ENCODE data around the gene CCS. TPM values are rescaled to one million over a fixed set of nuclear protein-coding genes. Genes with fewer than 3 reads are reported as not detected.

CCS gene
- total and polyA plus RNA-seq, 9 of the 15 experiments (the other 6 are each of a cell fraction or from before 2014, with no cell fraction given), result 1.1 to 46.6 (median 26.8) TPM

DNA sequence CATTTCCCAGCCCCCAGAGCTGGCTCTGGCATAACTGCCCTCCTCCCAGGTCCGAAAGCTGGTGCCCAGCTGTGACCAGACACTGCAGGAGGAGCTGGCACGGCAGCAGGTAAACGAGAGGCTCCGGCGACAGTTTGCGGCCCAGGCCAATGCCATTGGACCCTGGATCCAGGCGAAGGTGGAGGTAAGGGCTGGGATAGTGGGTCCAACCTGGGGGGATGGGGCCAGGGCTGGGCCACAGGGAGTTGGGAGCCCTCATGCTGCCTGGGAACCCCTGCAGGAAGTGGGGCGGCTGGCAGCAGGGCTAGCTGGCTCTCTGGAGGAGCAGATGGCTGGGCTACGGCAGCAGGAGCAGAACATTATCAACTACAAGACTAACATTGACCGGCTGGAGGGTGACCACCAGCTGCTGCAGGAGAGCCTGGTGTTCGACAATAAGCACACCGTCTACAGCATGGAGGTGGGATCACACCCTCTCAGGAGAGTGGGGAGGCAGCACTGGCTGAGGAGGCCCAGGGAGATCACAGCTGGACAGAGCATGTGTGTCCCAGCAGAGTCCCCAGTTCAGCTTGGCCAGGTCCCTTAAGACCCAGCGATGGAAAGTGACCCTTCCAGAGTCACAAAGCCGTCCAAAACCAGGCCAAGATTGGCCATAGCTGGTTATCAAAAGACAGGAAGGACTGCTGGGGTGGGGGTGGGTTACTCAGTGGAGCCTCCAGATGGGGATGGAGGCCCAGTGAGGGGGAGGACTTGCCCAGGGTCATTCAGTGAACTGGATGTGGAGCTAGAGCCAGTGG lies 31.6 kb upstream of the CCS start:
- 41% methylated on average over 14 of the region's 14 CpGs for WGBS (ENCODE audit: insufficient coverage, low coverage, missing lambda C conversion rate)
- FAIRE-seq, result no peak
- in situ Hi-C loops (cut with MboI), result no loop called here

DNA sequence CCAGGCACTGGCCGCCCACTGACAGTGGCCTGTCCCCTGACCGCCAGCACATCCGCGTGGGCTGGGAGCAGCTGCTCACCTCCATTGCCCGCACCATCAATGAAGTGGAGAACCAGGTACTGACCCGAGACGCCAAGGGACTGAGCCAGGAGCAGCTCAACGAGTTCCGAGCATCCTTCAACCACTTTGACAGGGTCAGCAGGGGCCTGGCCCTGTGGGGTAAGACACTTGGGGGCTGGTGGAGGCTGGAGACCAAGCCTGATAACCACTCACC lies 31.1 kb upstream of the CCS start:
- peaks cover 8 to 38% of the 10 kb centered on the region in 2 experiments; a peak in 4 of 5 replicates for H3K4me1 ChIP-seq (replicated peaks in 1 of 2; ENCODE audit: control insufficient read depth in 2 of 2, insufficient read depth in 2 of 2, low read length in 2 of 2)
- H3K9me3 ChIP-seq (replicated peaks; ENCODE audit: control insufficient read depth, insufficient read depth, low read depth, low read length), result no peaks in the 10 kb centered on the region
- H3K4me3 ChIP-seq, result no peak overlapping the region
- no peak for ATAC-seq
- no peaks in the 10 kb centered on the region for H4K20me1 ChIP-seq (replicated peaks; ENCODE audit: control insufficient read depth, insufficient read depth, low read length)
- ChIA-PET CTCF (ENCODE audit: low intra/inter-chr PET ratio) (no interaction called here), POLR2A (interaction anchor here (0.6 to 3.6 kb wide), 6 partner anchors 11 to 277 kb away, joined by 3 to 15 read pairs (median 3); partner anchors contain the start of genes ACTN3, RBM4 and ZDHHC24)
- TF ChIP-seq ZC3H8 (IDR thresholded peaks at IDR 0.05), result no peak
- TF ChIP-seq ZBTB11 (CRISPR knock-in tag; IDR thresholded peaks at IDR 0.05), result no peak
- no peak for TF ChIP-seq TRIM28 (IDR thresholded peaks at IDR 0.05)
- TF ChIP-seq POU5F1 (IDR thresholded peaks at IDR 0.05; ENCODE audit: borderline replicate concordance, low read depth, low read length, partially characterized antibody), result no peak
- no peak for TF ChIP-seq ZNF217 (CRISPR knock-in tag; IDR thresholded peaks at IDR 0.05)
- peak; percentile 61 for TF ChIP-seq EGR1 (conservative IDR thresholded peaks at IDR 0.05)
- BruUV-seq (replicated peaks), result no TSS peak
- H3K36me3 ChIP-seq (ENCODE audit: control insufficient read depth, insufficient read depth, low read length), result no peaks in the 10 kb centered on the region
- H3K9ac ChIP-seq (ENCODE audit: insufficient read depth in 1 of 2, low read depth in 2 of 2, low read length in 2 of 2), result no peak overlapping the region
- H3K9me1 ChIP-seq (ENCODE audit: control insufficient read depth, insufficient read depth, low read length), result no peaks in the 10 kb centered on the region
- no peak overlapping the region for H3K4me2 ChIP-seq (ENCODE audit: insufficient read depth, low read length)
- intact Hi-C loops (cut with micrococcal nuclease), result no loop called here
- no peaks in the 10 kb centered on the region for H3K27me3 ChIP-seq (ENCODE audit: control insufficient read depth in 2 of 2, insufficient read depth in 2 of 2, low read length in 2 of 2)
- 49% methylated on average over 9 of the region's 9 CpGs for WGBS (ENCODE audit: insufficient coverage, low coverage, missing lambda C conversion rate)
- in situ Hi-C loops (cut with MboI), result no loop called here
- H2AFZ ChIP-seq (ENCODE audit: low read depth, low read length), result no peak overlapping the region
- no peak for DNase-seq (ENCODE audit: extremely low read depth in 1 of 4, low spot score in 3 of 4)
- no peak overlapping the region for H3K27ac ChIP-seq (ENCODE audit: extremely low read depth, low read depth, low read length)
- no peaks in the 10 kb centered on the region for H3K79me2 ChIP-seq (ENCODE audit: control insufficient read depth, insufficient read depth, low read length)
- FAIRE-seq, result no peak

More for the DNA sequence above, 31.6 kb upstream of the CCS start:
- H3K4me2 ChIP-seq (ENCODE audit: insufficient read depth, low read length), result no peak overlapping the region
- no peak overlapping the region for H3K27ac ChIP-seq (ENCODE audit: extremely low read depth, low read depth, low read length)
- no peaks in the 10 kb centered on the region for H3K36me3 ChIP-seq (ENCODE audit: control insufficient read depth, insufficient read depth, low read length)
- TF ChIP-seq TFAP4 (CRISPR knock-in tag; IDR thresholded peaks at IDR 0.05; ENCODE audit: borderline replicate concordance) (peak; percentile 19; the same call in 1 of the 2 replicates), KHSRP (IDR thresholded peaks at IDR 0.05) (no peak)
- ChIA-PET POLR2A (interaction anchor here (0.6 to 3.6 kb wide), 6 partner anchors 11 to 277 kb away, joined by 3 to 15 read pairs (median 3); partner anchors contain the start of genes ACTN3, RBM4 and ZDHHC24), CTCF (ENCODE audit: low intra/inter-chr PET ratio) (no interaction called here)
- no peaks in the 10 kb centered on the region for H3K27me3 ChIP-seq (ENCODE audit: control insufficient read depth in 2 of 2, insufficient read depth in 2 of 2, low read length in 2 of 2)
- H3K79me2 ChIP-seq (ENCODE audit: control insufficient read depth, insufficient read depth, low read length), result no peaks in the 10 kb centered on the region
- ATAC-seq (peak; percentile 48), DNase-seq (ENCODE audit: extremely low read depth in 1 of 4, low spot score in 3 of 4) (peak in 3 of 4 experiments; percentile 23 to 51 (median 29))
- no peaks in the 10 kb centered on the region for H3K9me1 ChIP-seq (ENCODE audit: control insufficient read depth, insufficient read depth, low read length)
- H3K9me3 ChIP-seq (replicated peaks; ENCODE audit: control insufficient read depth, insufficient read depth, low read depth, low read length), result no peaks in the 10 kb centered on the region
- no TSS peak for BruUV-seq (replicated peaks)
- no peaks in the 10 kb centered on the region for H4K20me1 ChIP-seq (replicated peaks; ENCODE audit: control insufficient read depth, insufficient read depth, low read length)
- H3K9ac ChIP-seq (ENCODE audit: insufficient read depth in 1 of 2, low read depth in 2 of 2, low read length in 2 of 2), result peak overlapping the region in 1 of 2 experiments; percentile 69; a peak in 2 of 4 replicates
- peaks cover 8 to 38% of the 10 kb centered on the region in 2 experiments; a peak in 4 of 5 replicates for H3K4me1 ChIP-seq (replicated peaks in 1 of 2; ENCODE audit: control insufficient read depth in 2 of 2, insufficient read depth in 2 of 2, low read length in 2 of 2)
- peak overlapping the region; percentile 30; the same call in 1 of the 2 replicates for H2AFZ ChIP-seq (ENCODE audit: low read depth, low read length)
- intact Hi-C loops (cut with micrococcal nuclease), result no loop called here
- no peak overlapping the region for H3K4me3 ChIP-seq
